ENCODE measurements around the gene GSPT1. TPM values are rescaled to one million over a fixed set of nuclear protein-coding genes. Genes with fewer than 3 reads are reported as not detected.

Gene GSPT1
- total RNA-seq, 6 experiments from 2014 or later: 47.9 to 75.9 (median 50.6) TPM

DNA sequence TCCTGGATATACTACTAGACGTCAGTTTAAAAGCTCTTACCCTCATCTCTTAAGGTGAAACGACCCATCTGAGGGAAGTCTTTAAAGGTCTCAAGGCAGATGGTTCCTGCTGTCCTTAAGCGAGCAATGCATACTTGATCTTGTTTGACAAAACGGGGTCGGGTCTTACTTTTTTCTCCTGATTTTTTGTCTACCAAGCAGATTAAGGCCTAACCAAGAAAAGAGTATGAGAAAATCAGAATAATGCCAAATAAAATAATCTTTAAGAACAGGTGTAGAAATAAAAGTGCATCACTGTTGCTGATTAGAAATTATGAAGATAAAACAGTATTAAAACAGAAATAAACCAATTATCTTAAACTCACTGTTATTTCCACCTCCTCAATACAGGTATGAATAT is 40.0 kb downstream of the GSPT1 start:
- TF ChIP-seq POLR2A (IDR thresholded peaks at IDR 0.05): no peak
- TF ChIP-seq, protein P1, sequence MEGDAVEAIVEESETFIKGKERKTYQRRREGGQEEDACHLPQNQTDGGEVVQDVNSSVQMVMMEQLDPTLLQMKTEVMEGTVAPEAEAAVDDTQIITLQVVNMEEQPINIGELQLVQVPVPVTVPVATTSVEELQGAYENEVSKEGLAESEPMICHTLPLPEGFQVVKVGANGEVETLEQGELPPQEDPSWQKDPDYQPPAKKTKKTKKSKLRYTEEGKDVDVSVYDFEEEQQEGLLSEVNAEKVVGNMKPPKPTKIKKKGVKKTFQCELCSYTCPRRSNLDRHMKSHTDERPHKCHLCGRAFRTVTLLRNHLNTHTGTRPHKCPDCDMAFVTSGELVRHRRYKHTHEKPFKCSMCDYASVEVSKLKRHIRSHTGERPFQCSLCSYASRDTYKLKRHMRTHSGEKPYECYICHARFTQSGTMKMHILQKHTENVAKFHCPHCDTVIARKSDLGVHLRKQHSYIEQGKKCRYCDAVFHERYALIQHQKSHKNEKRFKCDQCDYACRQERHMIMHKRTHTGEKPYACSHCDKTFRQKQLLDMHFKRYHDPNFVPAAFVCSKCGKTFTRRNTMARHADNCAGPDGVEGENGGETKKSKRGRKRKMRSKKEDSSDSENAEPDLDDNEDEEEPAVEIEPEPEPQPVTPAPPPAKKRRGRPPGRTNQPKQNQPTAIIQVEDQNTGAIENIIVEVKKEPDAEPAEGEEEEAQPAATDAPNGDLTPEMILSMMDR (IDR thresholded peaks at IDR 0.05): no peak
- Histone ChIP-seq H3K27me3 (no peaks in the 10 kb centered on the region), H3K36me3 (peaks cover 0 to 59% (median 13%) of the 10 kb centered on the region in 4 donors), H3K9me3 (no peaks in the 10 kb centered on the region), H3K4me1 (peaks cover 0 to 7% (median 3%) of the 10 kb centered on the region in 4 donors), H3K4me3 (no peak overlapping the region), H3K27ac (no peak overlapping the region)
- 86% methylated on average over 5 of the region's 5 CpGs for WGBS (ENCODE audit: insufficient coverage, low coverage, low lambda C conversion rate, missing lambda C conversion rate)
- ATAC-seq (no peak), DNase-seq (no peak)
- intact Hi-C loops (cut with DNase I): no loop called here

DNA sequence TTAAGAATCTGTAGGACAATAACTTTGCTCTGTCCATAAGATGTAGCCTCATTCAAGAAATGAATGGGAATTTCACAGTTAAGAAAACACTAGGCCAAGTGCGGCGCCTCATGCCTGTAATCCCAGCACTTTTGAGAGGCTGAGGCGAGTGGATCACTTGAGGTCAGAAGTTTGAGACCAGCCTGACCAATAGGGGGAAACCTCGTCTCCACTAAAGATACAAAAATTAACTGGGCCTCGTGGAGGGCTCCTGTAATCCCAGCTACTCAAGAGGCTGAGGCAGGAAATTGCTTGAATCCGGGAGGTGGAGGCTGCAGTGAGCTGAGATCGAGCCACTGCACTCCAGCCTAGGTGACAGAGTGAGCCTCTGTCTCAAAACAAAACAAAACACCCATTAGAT is 44.6 kb downstream of the GSPT1 start:
- ATAC-seq (no peak), DNase-seq (no peak)
- no peak overlapping the region for H3K4me3 ChIP-seq
- H3K27me3 ChIP-seq: no peaks in the 10 kb centered on the region
- H3K36me3 ChIP-seq: peaks cover 0 to 27% (median 4%) of the 10 kb centered on the region in 4 donors
- H3K9me3 ChIP-seq: no peaks in the 10 kb centered on the region
- intact Hi-C loops (cut with DNase I): no loop called here
- H3K27ac ChIP-seq: peak overlapping the region in 1 of 3 donors; percentile 70
- TF ChIP-seq, protein P1 (IDR thresholded peaks at IDR 0.05): no peak
- no peak for TF ChIP-seq POLR2A (IDR thresholded peaks at IDR 0.05)
- 54% methylated on average over 7 of the region's 7 CpGs for WGBS (ENCODE audit: insufficient coverage, low coverage, low lambda C conversion rate, missing lambda C conversion rate)
- peaks cover 0 to 37% (median 14%) of the 10 kb centered on the region in 4 donors for H3K4me1 ChIP-seq

DNA sequence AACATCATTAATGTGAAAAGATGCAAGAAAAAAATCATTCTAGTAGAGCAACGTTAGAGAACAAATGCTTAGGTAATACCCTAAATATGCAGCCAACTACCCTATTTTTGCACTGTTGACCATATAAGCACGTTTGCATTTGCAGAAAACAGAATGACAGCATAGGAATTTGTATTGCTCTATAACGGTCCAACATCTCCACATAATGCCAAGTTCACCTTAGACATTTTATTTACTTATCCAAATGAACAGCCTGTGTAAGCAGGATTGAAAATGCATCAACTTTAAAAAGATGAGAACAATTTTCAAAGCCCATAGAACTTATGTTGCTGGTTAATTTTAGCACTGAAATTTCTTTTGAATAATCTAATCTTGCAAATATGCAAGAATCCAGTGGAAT is 45.4 kb downstream of the GSPT1 start:
- TF ChIP-seq, protein P1 (IDR thresholded peaks at IDR 0.05): no peak
- no peak for TF ChIP-seq POLR2A (IDR thresholded peaks at IDR 0.05)
- intact Hi-C loops (cut with DNase I): no loop called here
- Histone ChIP-seq H3K9me3 (no peaks in the 10 kb centered on the region), H3K27ac (peak overlapping the region in 2 of 3 donors; percentile 38 to 70), H3K4me3 (no peak overlapping the region), H3K36me3 (peaks cover 0 to 19% (median 4%) of the 10 kb centered on the region in 4 donors), H3K27me3 (no peaks in the 10 kb centered on the region), H3K4me1 (peaks cover 0 to 40% (median 16%) of the 10 kb centered on the region in 4 donors)
- WGBS (ENCODE audit: insufficient coverage, low coverage, low lambda C conversion rate, missing lambda C conversion rate): 12% methylated on average over 3 of the region's 3 CpGs
- peak in 1 of 4 donors; percentile 26 for ATAC-seq
- no peak for DNase-seq

DNA sequence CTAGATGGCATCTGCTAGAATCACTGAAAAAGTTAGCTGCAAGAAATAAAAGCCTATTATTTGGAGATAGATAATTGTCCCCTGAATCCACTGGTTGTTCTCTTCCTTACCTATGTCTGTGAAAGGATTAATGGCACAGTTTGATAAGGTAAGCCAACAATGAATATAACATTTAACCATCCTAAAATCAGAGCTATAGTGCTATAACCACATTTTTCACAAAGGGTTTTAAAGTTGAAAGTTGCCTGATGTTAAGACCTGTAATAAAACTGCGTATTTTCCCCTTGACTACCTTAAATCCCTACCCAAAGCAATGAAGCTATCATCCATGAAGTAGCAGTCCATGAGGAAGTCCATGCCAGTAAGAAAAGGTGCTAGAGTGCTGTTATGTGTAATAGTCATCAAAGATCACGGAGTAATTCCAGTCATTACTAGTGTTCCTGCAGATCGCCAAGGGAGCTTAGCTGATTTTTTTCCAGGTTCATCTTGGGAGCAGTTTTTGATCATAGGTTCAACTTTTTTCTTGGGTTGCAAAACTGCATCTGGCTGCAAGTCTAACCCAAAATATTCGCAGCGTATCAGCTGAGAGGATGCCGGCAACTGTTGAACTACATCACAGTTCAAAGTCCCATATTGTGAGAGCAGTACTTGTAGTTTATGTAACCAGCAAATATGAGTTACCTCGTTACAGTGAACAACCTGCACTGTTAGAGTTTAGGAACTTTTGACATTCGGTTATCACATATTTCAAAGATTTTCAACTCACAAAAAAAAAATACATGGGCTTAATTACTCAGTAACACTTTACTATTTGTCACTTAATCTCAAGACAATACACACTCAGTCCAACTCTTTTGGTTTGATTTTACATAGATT is 46.2 kb downstream of the GSPT1 start:
- peak overlapping the region in 2 of 3 donors; percentile 38 to 70 for H3K27ac ChIP-seq
- DNase-seq (peak in 1 of 3 donors; percentile 77), ATAC-seq (peak; percentile 87 to 94 (median 90))
- no peaks in the 10 kb centered on the region for H3K9me3 ChIP-seq
- peaks cover 0 to 14% (median 4%) of the 10 kb centered on the region in 4 donors for H3K36me3 ChIP-seq
- H3K4me3 ChIP-seq: no peak overlapping the region
- 53% methylated on average over 8 of the region's 8 CpGs for WGBS (ENCODE audit: insufficient coverage, low coverage, low lambda C conversion rate, missing lambda C conversion rate)
- TF ChIP-seq, protein P1 (IDR thresholded peaks at IDR 0.05): no peak
- no peak for TF ChIP-seq POLR2A (IDR thresholded peaks at IDR 0.05)
- no peaks in the 10 kb centered on the region for H3K27me3 ChIP-seq
- H3K4me1 ChIP-seq: peaks cover 0 to 43% (median 16%) of the 10 kb centered on the region in 4 donors
- intact Hi-C loops (cut with DNase I): no loop called here
